H9 (cell line): ENCODE measurements around the gene KLHL12. TPM values are rescaled to one million over a fixed set of nuclear protein-coding genes. Genes with fewer than 3 reads are reported as not detected.

Source experiments
- DNase-seq: peaks from one replicate; pipeline ENCODE4 v3.0.0-alpha.2; 2017
- H2AFZ ChIP-seq: one replicate; pipeline ENCODE4 v1.6.1; 2013; ENCODE audit warnings: mild to moderate bottlenecking, low read length, control low read depth, moderate library complexity
- H2AK5ac ChIP-seq: 2 replicates; pipeline ENCODE4 v1.6.1; 2013; ENCODE audit warnings: low read length, control low read depth, mixed read lengths; ENCODE audit not compliant: insufficient read length
- H2BK120ac ChIP-seq: one replicate; pipeline ENCODE4 v1.6.1; 2013; ENCODE audit warnings: low read depth, mild to moderate bottlenecking, low read length, control low read depth, inconsistent platforms; ENCODE audit not compliant: poor library complexity, severe bottlenecking
- H2BK12ac ChIP-seq: 2 replicates; pipeline ENCODE4 v1.6.1; 2013; ENCODE audit warnings: low read length, control low read depth, mixed read lengths, low read depth; ENCODE audit not compliant: insufficient read length
- H2BK15ac ChIP-seq: 2 replicates; pipeline ENCODE4 v1.6.1; 2013; ENCODE audit warnings: low read depth, low read length, control low read depth
- H2BK20ac ChIP-seq: one replicate; pipeline ENCODE4 v1.6.1; 2013; ENCODE audit warnings: low read depth, mild to moderate bottlenecking, low read length, control low read depth, inconsistent platforms; ENCODE audit not compliant: poor library complexity, severe bottlenecking
- H2BK5ac ChIP-seq: 2 replicates; pipeline ENCODE4 v1.6.1; 2013; ENCODE audit warnings: low read length, control low read depth, mixed read lengths; ENCODE audit not compliant: insufficient read length
- H3K14ac ChIP-seq: 2 replicates; pipeline ENCODE4 v1.6.1; 2013; ENCODE audit warnings: low read length, control low read depth; ENCODE audit not compliant: insufficient read depth
- H3K18ac ChIP-seq: 2 replicates; pipeline ENCODE4 v1.6.1; 2013; ENCODE audit warnings: low read depth, mild to moderate bottlenecking, mixed read lengths, low read length, control low read depth; ENCODE audit not compliant: insufficient read length
- H3K23ac ChIP-seq: 2 replicates; pipeline ENCODE4 v1.6.1; 2013; ENCODE audit warnings: low read length, control low read depth, mixed read lengths, low read depth; ENCODE audit not compliant: insufficient read length
- H3K23me2 ChIP-seq: 2 replicates; pipeline ENCODE4 v1.6.1; 2013; ENCODE audit warnings: low read depth, mild to moderate bottlenecking, mixed read lengths, low read length, control low read depth; ENCODE audit not compliant: insufficient read length, poor library complexity, severe bottlenecking
- H3K27ac ChIP-seq: 2 replicates; pipeline ENCODE4 v1.5.1; 2013; ENCODE audit warnings: low read length, control low read depth, mixed read lengths, low read depth; ENCODE audit not compliant: insufficient read length
- H3K27me3 ChIP-seq: 2 replicates; pipeline ENCODE4 v1.6.1; 2013; ENCODE audit warnings: low read length, control low read depth, inconsistent platforms; ENCODE audit not compliant: insufficient read depth
- H3K4ac ChIP-seq: 2 replicates; pipeline ENCODE4 v1.6.1; 2013; ENCODE audit warnings: low read depth, mild to moderate bottlenecking, control low read depth, inconsistent platforms, low read length, moderate library complexity
- H3K4me1 ChIP-seq: 2 replicates; pipeline ENCODE4 v1.6.1; 2013; ENCODE audit warnings: low read length, control low read depth, inconsistent platforms; ENCODE audit not compliant: insufficient read depth
- H3K4me2 ChIP-seq: 2 replicates; pipeline ENCODE4 v1.6.1; 2013; ENCODE audit warnings: low read length, control low read depth, mixed read lengths; ENCODE audit not compliant: insufficient read length, insufficient read depth
- H3K56ac ChIP-seq: 2 replicates; pipeline ENCODE4 v1.6.1; 2013; ENCODE audit warnings: low read depth, mild to moderate bottlenecking, mixed read lengths, low read length, control low read depth; ENCODE audit not compliant: insufficient read length
- H3K79me1 ChIP-seq: 2 replicates; pipeline ENCODE4 v1.6.1; 2013; ENCODE audit warnings: low read depth, mild to moderate bottlenecking, moderate library complexity, low read length, control low read depth, inconsistent platforms; ENCODE audit not compliant: insufficient read depth, poor library complexity, severe bottlenecking
- H3K79me2 ChIP-seq: 2 replicates; pipeline ENCODE4 v1.6.1; 2013; ENCODE audit warnings: low read length, control low read depth, inconsistent platforms; ENCODE audit not compliant: insufficient read depth
- H3K9ac ChIP-seq: 2 replicates; pipeline ENCODE4 v1.6.1; 2013; ENCODE audit warnings: low read length, control low read depth, mixed read lengths; ENCODE audit not compliant: insufficient read length; ENCODE audit errors: extremely low read depth
- H3K9me3 ChIP-seq: one replicate; pipeline ENCODE4 v1.6.1; 2013; ENCODE audit warnings: low read depth, low read length, inconsistent platforms; ENCODE audit not compliant: control insufficient read depth
- H3T11ph ChIP-seq: one replicate; pipeline ENCODE4 v1.6.1; 2013; ENCODE audit warnings: mild to moderate bottlenecking, low read length, control low read depth, inconsistent platforms
- H4K20me1 ChIP-seq: one replicate; pipeline ENCODE4 v1.6.1; 2013; ENCODE audit not compliant: control insufficient read depth, insufficient read length, insufficient read depth
- H4K5ac ChIP-seq: 2 replicates; pipeline ENCODE4 v1.6.1; 2013; ENCODE audit warnings: low read depth, mild to moderate bottlenecking, mixed read lengths, low read length, control low read depth; ENCODE audit not compliant: insufficient read length
- H4K8ac ChIP-seq: replicated peaks from 2 replicates; pipeline ENCODE4 v1.6.1; 2013; ENCODE audit warnings: low read length, control low read depth, mixed read lengths, low read depth; ENCODE audit not compliant: insufficient read length
- H4K91ac ChIP-seq: 2 replicates; pipeline ENCODE4 v1.6.1; 2013; ENCODE audit warnings: low read depth, mild to moderate bottlenecking, moderate library complexity, mixed read lengths, low read length, control low read depth; ENCODE audit not compliant: insufficient read length
- H3K27ac Mint-ChIP-seq, 3 experiments: 2 replicates in 2 of 3; 3 replicates in 1 of 3; pipeline ENCODE4 v1.8.0; 2020 to 2021; ENCODE audit warnings: mixed read lengths in 3 of 3, mild to moderate bottlenecking in 1 of 3, moderate library complexity in 1 of 3
- H3K27me3 Mint-ChIP-seq: 2 replicates; pipeline ENCODE4 v1.8.0; 2021; ENCODE audit warnings: low read depth, mild to moderate bottlenecking, moderate library complexity, mixed read lengths
- H3K36me3 Mint-ChIP-seq, 3 experiments: 2 replicates in 2 of 3; 3 replicates in 1 of 3; pipeline ENCODE4 v1.8.0; 2020 to 2021; ENCODE audit warnings: low read depth in 3 of 3, mixed read lengths in 3 of 3; ENCODE audit not compliant: insufficient read depth in 1 of 3
- H3K4me1 Mint-ChIP-seq, 2 experiments: 2 replicates each; pipeline ENCODE4 v1.8.0; 2020; ENCODE audit warnings: mixed read lengths in 2 of 2
- H3K4me3 Mint-ChIP-seq, 2 experiments: 2 replicates in 1 of 2; 3 replicates in 1 of 2; pipeline ENCODE4 v1.8.0; 2020 to 2021; ENCODE audit warnings: mild to moderate bottlenecking in 2 of 2, mixed read lengths in 2 of 2, moderate library complexity in 1 of 2
- H3K9me3 Mint-ChIP-seq, 2 experiments: 2 replicates in 1 of 2; 3 replicates in 1 of 2; pipeline ENCODE4 v1.8.0; 2020; ENCODE audit warnings: mild to moderate bottlenecking in 2 of 2, mixed read lengths in 2 of 2, moderate library complexity in 1 of 2
- total RNA-seq: library from RNA; stranded (reverse); gene quantifications from 2 replicates; pipeline ENCODE4 v1.2.1, GENCODE V29; 2021
- TF ChIP-seq, protein P1 (sequence below): fragments of 200-600 bp; sonication (generic); conservative IDR thresholded peaks from 3 replicates; pipeline ENCODE4 v1.8.0; 2021; ENCODE audit warnings: antibody characterized with exemption, mild to moderate bottlenecking

Gene KLHL12
- total RNA-seq, 1 experiment from 2014 or later = 38.4 TPM

DNA sequence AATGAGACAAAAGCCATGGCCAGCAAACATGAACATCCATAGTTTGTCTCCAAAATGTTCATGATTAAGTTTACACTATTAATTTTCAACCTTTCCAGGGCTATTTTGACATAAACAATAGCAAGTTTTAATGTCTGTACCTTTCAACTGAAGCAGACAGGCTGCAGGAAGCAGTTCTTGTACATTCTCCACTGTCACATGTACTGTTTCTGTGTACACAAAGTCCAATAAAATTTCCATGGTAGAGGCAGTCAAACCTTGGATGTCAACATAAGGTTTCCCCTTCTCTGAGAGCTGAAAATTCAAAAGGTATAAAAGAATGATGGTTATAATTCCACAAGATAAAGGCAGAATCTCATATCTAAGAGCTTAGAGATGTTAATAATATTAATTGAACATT is 7.4 kb downstream of the KLHL12 start:
- no peak overlapping the region for H3K4me3 Mint-ChIP-seq
- no peaks in the 10 kb centered on the region for H3K79me2 ChIP-seq
- H4K91ac ChIP-seq = no peak overlapping the region

More for the DNA sequence above, 7.4 kb downstream of the KLHL12 start:
- Histone ChIP-seq H3K18ac (no peak overlapping the region), H3K23me2 (no peaks in the 10 kb centered on the region), H3K56ac (no peak overlapping the region), H2BK20ac (no peak overlapping the region), H3K9me3 (no peaks in the 10 kb centered on the region), H4K8ac (no peak overlapping the region), H3K9ac (no peak overlapping the region), H3K27me3 (no peaks in the 10 kb centered on the region), H2AFZ (no peak overlapping the region), H3K4me2 (no peak overlapping the region), H3K14ac (no peak overlapping the region), H4K5ac (no peak overlapping the region), H2BK120ac (no peak overlapping the region), H3K23ac (no peak overlapping the region), H2BK15ac (no peak overlapping the region), H2BK5ac (no peak overlapping the region), H2BK12ac (no peak overlapping the region), H3K4ac (no peak overlapping the region), H3K79me1 (no peaks in the 10 kb centered on the region), H3K27ac (no peak overlapping the region), H4K20me1 (no peaks in the 10 kb centered on the region), H2AK5ac (no peak overlapping the region), H3T11ph (no peak overlapping the region), H3K4me1 (no peaks in the 10 kb centered on the region)
- no peaks in the 10 kb centered on the region for H3K9me3 Mint-ChIP-seq
- no peak overlapping the region for H3K27ac Mint-ChIP-seq
- H3K4me1 Mint-ChIP-seq = no peaks in the 10 kb centered on the region
- H3K27me3 Mint-ChIP-seq = no peaks in the 10 kb centered on the region
- TF ChIP-seq, protein P1, sequence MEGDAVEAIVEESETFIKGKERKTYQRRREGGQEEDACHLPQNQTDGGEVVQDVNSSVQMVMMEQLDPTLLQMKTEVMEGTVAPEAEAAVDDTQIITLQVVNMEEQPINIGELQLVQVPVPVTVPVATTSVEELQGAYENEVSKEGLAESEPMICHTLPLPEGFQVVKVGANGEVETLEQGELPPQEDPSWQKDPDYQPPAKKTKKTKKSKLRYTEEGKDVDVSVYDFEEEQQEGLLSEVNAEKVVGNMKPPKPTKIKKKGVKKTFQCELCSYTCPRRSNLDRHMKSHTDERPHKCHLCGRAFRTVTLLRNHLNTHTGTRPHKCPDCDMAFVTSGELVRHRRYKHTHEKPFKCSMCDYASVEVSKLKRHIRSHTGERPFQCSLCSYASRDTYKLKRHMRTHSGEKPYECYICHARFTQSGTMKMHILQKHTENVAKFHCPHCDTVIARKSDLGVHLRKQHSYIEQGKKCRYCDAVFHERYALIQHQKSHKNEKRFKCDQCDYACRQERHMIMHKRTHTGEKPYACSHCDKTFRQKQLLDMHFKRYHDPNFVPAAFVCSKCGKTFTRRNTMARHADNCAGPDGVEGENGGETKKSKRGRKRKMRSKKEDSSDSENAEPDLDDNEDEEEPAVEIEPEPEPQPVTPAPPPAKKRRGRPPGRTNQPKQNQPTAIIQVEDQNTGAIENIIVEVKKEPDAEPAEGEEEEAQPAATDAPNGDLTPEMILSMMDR = no peak
- DNase-seq = no peak
- H3K36me3 Mint-ChIP-seq = peaks cover 7 to 52% (median 45%) of the 10 kb centered on the region in 3 experiments; a peak in 6 of 7 replicates
